ENCODE measurements around the gene CCDC12. TPM values are rescaled to one million over a fixed set of nuclear protein-coding genes. Genes with fewer than 3 reads are reported as not detected.

The CCDC12 gene
- total RNA-seq, 1 experiment from 2014 or later = 46.5 TPM

DNA sequence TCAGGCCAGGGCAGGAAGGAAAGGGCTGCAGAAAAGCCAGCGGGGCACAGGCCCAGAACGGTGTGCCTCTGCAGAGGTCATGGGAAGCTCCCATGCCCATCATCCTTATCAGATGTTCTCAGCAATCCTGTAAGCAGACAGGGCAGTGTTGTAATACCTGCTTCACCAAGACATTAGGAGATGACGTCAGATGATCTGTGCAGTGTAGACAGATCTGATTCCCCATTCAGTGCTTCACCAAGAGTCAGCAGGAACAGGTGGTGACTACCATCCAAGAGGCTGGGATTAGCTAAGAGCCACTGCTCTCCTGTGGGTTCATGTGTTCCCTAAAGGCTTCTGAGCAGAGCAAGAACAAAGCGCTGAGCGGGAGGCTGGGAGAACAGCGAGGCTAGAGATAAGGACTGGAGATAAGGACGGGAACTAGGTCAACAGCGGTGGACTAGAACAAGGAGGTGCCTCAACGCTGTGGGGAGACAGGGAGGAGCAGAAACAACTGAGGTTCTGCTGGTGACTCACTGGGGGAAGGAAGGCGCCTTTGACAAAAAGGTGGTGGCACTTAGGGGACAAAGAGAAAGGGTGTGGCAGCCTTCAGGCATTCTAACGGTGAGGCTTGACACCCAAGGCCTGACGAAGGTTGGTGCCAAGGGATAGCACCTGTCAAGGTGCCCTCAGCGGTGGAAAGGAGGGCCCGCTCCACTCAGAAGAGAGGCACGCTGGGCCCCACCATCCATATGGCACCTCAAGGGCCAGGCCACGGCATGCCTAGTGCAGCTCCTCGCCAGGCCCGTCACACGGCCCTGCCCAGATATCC is 28.4 kb downstream of the CCDC12 start:
- Histone ChIP-seq H3K4me3 (replicated peaks in 1 of 2; ENCODE audit: low read depth in 1 of 2, low read length in 2 of 2) (peak overlapping the region in 1 of 2 experiments; percentile 34; a peak in 3 of 4 replicates), H4K20me1 (ENCODE audit: insufficient read depth) (peaks cover 48% of the 10 kb centered on the region; the same call in 1 of the 2 replicates), H3K9me3 (ENCODE audit: control insufficient read depth in 1 of 2, insufficient read depth in 1 of 2, low read depth in 1 of 2, low read length in 2 of 2) (no peaks in the 10 kb centered on the region), H3K27ac (ENCODE audit: low read depth, low read length) (peak overlapping the region; percentile 50), H2AFZ (ENCODE audit: low read depth, low read length, poor library complexity, severe bottlenecking) (no peak overlapping the region), H3K4me2 (ENCODE audit: low read length) (peak overlapping the region; percentile 64), H3K27me3 (ENCODE audit: insufficient read depth, low read length) (no peaks in the 10 kb centered on the region), H3K4me1 (ENCODE audit: control insufficient read depth in 1 of 2, insufficient read depth in 2 of 2, low read length in 2 of 2) (peaks cover 67 to 94% of the 10 kb centered on the region in 2 experiments), H3K79me2 (ENCODE audit: insufficient read depth, low read length) (peaks cover 98% of the 10 kb centered on the region), H3K9ac (ENCODE audit: low read length) (peak overlapping the region; percentile 21; the same call in 1 of the 2 replicates), H3K9me2 (ENCODE audit: insufficient read depth) (no peaks in the 10 kb centered on the region), H3K36me3 (ENCODE audit: control insufficient read depth in 1 of 2, insufficient read depth in 2 of 2, low read length in 2 of 2) (peaks cover 0 to 9% of the 10 kb centered on the region in 2 experiments; a peak in 1 of 4 replicates)
- POLR2A ChIA-PET = interaction anchor here (0.7 to 1.9 kb wide), 3 partner anchors 13 to 28 kb away, joined by 3 to 5 read pairs (median 4); partner anchors contain the start of gene CCDC12
- intact Hi-C loops (cut with micrococcal nuclease) = no loop called here
- no TSS peak for BruUV-seq (replicated peaks)
- RAD21 ChIA-PET (ENCODE audit: low non-redundant PET in 1 of 2, low total read pairs in 2 of 2, uncharacterized antibody in 2 of 2, unreplicated experiment in 2 of 2) = interaction anchor here in 1 of 2 experiments (1.3 kb wide), 1 partner anchor 31 kb away, joined by 3 read pairs; the partner anchor contains the start of gene NBEAL2
- CTCF ChIA-PET = interaction anchor here (1.3 to 1.8 kb wide), 2 partner anchors 12 to 24 kb away, joined by 4 to 7 read pairs; no protein-coding TSS in a partner anchor
- DNase-seq (ENCODE audit: low read depth, low spot score) (peak; percentile 64), ATAC-seq (peak; percentile 74)
- TF ChIP-seq, protein P1, sequence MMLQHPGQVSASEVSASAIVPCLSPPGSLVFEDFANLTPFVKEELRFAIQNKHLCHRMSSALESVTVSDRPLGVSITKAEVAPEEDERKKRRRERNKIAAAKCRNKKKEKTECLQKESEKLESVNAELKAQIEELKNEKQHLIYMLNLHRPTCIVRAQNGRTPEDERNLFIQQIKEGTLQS (IDR thresholded peaks at IDR 0.05) = no peak
- TF ChIP-seq POLR2AphosphoS5 (IDR thresholded peaks at IDR 0.05; ENCODE audit: low read depth, low read length) = no peak; the same call in 1 of the 2 replicates
- peak; percentile 46; the same call in 1 of the 2 replicates for TF ChIP-seq FOSL1 (IDR thresholded peaks at IDR 0.05; ENCODE audit: low read depth)
- TF ChIP-seq RAD21 (IDR thresholded peaks at IDR 0.05; ENCODE audit: low read depth) = no peak
- no peak for TF ChIP-seq POLR2A (IDR thresholded peaks at IDR 0.05; ENCODE audit: borderline replicate concordance, extremely low read depth, insufficient read depth, insufficient read length)
- TF ChIP-seq SRF (IDR thresholded peaks at IDR 0.05; ENCODE audit: low read depth) = no peak
- TF ChIP-seq CBX3 (IDR thresholded peaks at IDR 0.05; ENCODE audit: low read depth) = no peak
- TF ChIP-seq, protein P2, sequence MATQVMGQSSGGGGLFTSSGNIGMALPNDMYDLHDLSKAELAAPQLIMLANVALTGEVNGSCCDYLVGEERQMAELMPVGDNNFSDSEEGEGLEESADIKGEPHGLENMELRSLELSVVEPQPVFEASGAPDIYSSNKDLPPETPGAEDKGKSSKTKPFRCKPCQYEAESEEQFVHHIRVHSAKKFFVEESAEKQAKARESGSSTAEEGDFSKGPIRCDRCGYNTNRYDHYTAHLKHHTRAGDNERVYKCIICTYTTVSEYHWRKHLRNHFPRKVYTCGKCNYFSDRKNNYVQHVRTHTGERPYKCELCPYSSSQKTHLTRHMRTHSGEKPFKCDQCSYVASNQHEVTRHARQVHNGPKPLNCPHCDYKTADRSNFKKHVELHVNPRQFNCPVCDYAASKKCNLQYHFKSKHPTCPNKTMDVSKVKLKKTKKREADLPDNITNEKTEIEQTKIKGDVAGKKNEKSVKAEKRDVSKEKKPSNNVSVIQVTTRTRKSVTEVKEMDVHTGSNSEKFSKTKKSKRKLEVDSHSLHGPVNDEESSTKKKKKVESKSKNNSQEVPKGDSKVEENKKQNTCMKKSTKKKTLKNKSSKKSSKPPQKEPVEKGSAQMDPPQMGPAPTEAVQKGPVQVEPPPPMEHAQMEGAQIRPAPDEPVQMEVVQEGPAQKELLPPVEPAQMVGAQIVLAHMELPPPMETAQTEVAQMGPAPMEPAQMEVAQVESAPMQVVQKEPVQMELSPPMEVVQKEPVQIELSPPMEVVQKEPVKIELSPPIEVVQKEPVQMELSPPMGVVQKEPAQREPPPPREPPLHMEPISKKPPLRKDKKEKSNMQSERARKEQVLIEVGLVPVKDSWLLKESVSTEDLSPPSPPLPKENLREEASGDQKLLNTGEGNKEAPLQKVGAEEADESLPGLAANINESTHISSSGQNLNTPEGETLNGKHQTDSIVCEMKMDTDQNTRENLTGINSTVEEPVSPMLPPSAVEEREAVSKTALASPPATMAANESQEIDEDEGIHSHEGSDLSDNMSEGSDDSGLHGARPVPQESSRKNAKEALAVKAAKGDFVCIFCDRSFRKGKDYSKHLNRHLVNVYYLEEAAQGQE (IDR thresholded peaks at IDR 0.05; ENCODE audit: low read depth) = no peak
- no peak for TF ChIP-seq ZNF274 (IDR thresholded peaks at IDR 0.05; ENCODE audit: low read depth, low read length)
- TF ChIP-seq, protein P3, sequence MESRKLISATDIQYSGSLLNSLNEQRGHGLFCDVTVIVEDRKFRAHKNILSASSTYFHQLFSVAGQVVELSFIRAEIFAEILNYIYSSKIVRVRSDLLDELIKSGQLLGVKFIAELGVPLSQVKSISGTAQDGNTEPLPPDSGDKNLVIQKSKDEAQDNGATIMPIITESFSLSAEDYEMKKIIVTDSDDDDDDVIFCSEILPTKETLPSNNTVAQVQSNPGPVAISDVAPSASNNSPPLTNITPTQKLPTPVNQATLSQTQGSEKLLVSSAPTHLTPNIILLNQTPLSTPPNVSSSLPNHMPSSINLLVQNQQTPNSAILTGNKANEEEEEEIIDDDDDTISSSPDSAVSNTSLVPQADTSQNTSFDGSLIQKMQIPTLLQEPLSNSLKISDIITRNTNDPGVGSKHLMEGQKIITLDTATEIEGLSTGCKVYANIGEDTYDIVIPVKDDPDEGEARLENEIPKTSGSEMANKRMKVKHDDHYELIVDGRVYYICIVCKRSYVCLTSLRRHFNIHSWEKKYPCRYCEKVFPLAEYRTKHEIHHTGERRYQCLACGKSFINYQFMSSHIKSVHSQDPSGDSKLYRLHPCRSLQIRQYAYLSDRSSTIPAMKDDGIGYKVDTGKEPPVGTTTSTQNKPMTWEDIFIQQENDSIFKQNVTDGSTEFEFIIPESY (IDR thresholded peaks at IDR 0.05; ENCODE audit: extremely low read depth, insufficient replicate concordance, low read length) = no peak
- TF ChIP-seq CEBPB (IDR thresholded peaks at IDR 0.05; ENCODE audit: low read depth) = no peak
- TF ChIP-seq ELF1 (IDR thresholded peaks at IDR 0.05; ENCODE audit: borderline replicate concordance, low read depth) = no peak
- TF ChIP-seq YY1 (IDR thresholded peaks at IDR 0.05; ENCODE audit: extremely low read depth, insufficient replicate concordance, low read depth, low read length) = no peak
- no peak for TF ChIP-seq EGR1 (IDR thresholded peaks at IDR 0.05; ENCODE audit: low read depth)
- peak; percentile 49; the same call in 1 of the 2 replicates for TF ChIP-seq JUND (IDR thresholded peaks at IDR 0.05)
- no peak for TF ChIP-seq EZH2 (IDR thresholded peaks at IDR 0.05)
- peak; percentile 75 for TF ChIP-seq SIN3A (IDR thresholded peaks at IDR 0.05; ENCODE audit: low read depth)
- no peak for TF ChIP-seq ZFX (IDR thresholded peaks at IDR 0.05)
- no peak for TF ChIP-seq EZH2phosphoT487 (IDR thresholded peaks at IDR 0.05; ENCODE audit: borderline replicate concordance)
- TF ChIP-seq, protein P4, sequence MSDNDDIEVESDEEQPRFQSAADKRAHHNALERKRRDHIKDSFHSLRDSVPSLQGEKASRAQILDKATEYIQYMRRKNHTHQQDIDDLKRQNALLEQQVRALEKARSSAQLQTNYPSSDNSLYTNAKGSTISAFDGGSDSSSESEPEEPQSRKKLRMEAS (IDR thresholded peaks at IDR 0.05) = peak; percentile 39; the same call in 1 of the 2 replicates
